GM19035 (cell line): Measurements from ENCODE around the gene ACTR6.
"Not testable (repeated sequence)": the region's sequence is repeated elsewhere in the genome, so short reads cannot be mapped to it uniquely, and the experiment has no call there.

Source experiments
- ATAC-seq: cut with Tn5 transposase; IDR thresholded peaks from one replicate; pipeline ENCODE4 v1.9.1; 2021; ENCODE audit not compliant: unreplicated experiment

Gene ACTR6

GRCh38 chr12:100219328-100220109, 18.9 kb downstream of the ACTR6 start:
- no peak for ATAC-seq

GRCh38 chr12:100221523-100221922, 20.9 kb downstream of the ACTR6 start:
- no peak for ATAC-seq

- ATAC-seq: not testable (repeated sequence)
Observed at GRCh38 chr12:100222173-100222572, 21.6 kb downstream of the ACTR6 start.

GRCh38 chr12:100225491-100225890, 24.9 kb downstream of the ACTR6 start:
- no peak for ATAC-seq

- no peak for ATAC-seq
Observed at GRCh38 chr12:100229036-100229635, 28.5 kb downstream of the ACTR6 start.

GRCh38 chr12:100229876-100230275, 29.3 kb downstream of the ACTR6 start:
- no peak for ATAC-seq

GRCh38 chr12:100231873-100232272, 31.3 kb downstream of the ACTR6 start:
- not testable (repeated sequence) for ATAC-seq

GRCh38 chr12:100234166-100234565, 33.6 kb downstream of the ACTR6 start:
- no peak for ATAC-seq

GRCh38 chr12:100234591-100235304, 34.1 kb downstream of the ACTR6 start:
- ATAC-seq: peak; percentile 73

- ATAC-seq: no peak
Observed at GRCh38 chr12:100238801-100239200, 38.2 kb downstream of the ACTR6 start.

GRCh38 chr12:100239589-100239988, 39.0 kb downstream of the ACTR6 start:
- no peak for ATAC-seq

GRCh38 chr12:100243137-100243536, 42.5 kb downstream of the ACTR6 start:
- ATAC-seq: no peak

GRCh38 chr12:100247765-100248164, 47.1 kb downstream of the ACTR6 start:
- no peak for ATAC-seq

- no peak for ATAC-seq
Observed at GRCh38 chr12:100248886-100249285, 48.3 kb downstream of the ACTR6 start.

- ATAC-seq: no peak
Observed at GRCh38 chr12:100249941-100250340, 49.3 kb downstream of the ACTR6 start.

GRCh38 chr12:100251917-100252316, 51.3 kb downstream of the ACTR6 start:
- no peak for ATAC-seq

GRCh38 chr12:100253437-100253836, 52.8 kb downstream of the ACTR6 start:
- ATAC-seq: no peak

GRCh38 chr12:100254876-100255275, 54.3 kb downstream of the ACTR6 start:
- no peak for ATAC-seq

- no peak for ATAC-seq
Observed at GRCh38 chr12:100258127-100258526, 57.5 kb downstream of the ACTR6 start.

- no peak for ATAC-seq
Observed at GRCh38 chr12:100263131-100263530, 62.5 kb downstream of the ACTR6 start.

- ATAC-seq: not testable (repeated sequence)
Observed at GRCh38 chr12:100265107-100265506, 64.5 kb downstream of the ACTR6 start.
